Activated CD4-positive, alpha-beta T cell treated with anti-CD3 and anti-CD28 coated beads, Interleukin-2, Interleukin-6, amounts not matched to agents 100 ng/mL and 50 ng/mL, durations not matched to agents 16 hours and 8 hours (primary cell): ENCODE measurements around the gene RNPEP.
"Not testable (repeated sequence)": the region's sequence is repeated elsewhere in the genome, so short reads cannot be mapped to it uniquely, and the experiment has no call there.

Source experiments
- DNase-seq: peaks from one replicate; pipeline ENCODE4 v3.0.0-alpha.2; 2020

Gene RNPEP

DNA sequence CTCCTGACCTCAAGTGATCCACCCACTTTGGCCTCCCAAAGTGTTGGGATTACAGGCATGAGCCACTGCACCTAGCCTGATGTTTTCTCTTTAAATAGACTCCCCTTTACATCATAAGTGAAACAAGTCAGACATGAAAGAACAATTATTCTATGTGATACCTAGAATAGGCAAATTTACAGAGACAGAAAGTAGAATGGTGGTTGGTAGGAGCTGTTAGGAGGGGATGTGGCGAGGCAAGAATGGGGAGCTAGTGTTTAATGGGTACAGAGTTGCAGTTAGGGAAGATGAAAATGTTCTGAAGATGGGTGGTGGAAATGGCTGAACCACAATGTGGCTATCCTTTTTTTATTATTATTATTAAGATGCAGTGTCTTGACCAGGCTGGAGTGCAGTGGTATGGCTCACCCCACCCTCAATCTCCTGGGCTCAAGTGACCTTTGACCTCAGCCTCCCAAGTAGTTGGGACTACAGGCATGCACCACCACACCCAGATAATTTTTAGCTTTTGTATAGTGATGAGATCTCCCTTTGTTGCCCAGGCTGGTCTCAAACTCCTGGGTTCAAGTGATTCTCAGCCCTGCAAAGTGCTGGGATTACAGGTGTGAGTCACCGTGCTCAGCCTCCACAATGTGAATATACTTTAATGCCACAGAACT, 56.4 kb downstream of the RNPEP start:
- no peak for DNase-seq

GRCh38 chr1:202045705-202046104, 63.3 kb downstream of the RNPEP start:
- no peak for DNase-seq

DNA sequence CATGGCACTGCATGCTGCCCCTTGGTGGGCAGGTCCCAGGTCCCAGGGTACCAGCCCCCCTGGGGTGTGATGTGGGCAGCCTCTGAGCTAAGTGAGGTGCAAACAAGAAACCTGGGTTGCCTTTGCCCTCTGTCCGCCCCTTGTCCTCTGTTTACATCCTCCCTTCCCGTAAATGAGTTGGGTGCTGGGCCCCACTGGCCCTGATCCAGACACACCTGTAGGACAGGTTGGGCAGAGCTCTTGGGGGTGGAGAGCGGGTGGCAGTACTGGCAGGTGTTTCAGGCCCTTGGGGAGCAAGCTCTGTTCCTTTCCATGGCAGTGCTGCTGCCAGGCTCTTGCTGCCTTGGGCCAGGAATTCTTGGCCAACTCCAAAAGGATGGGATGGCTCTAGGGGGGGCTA, 63.8 kb downstream of the RNPEP start:
- DNase-seq, result no peak

DNA sequence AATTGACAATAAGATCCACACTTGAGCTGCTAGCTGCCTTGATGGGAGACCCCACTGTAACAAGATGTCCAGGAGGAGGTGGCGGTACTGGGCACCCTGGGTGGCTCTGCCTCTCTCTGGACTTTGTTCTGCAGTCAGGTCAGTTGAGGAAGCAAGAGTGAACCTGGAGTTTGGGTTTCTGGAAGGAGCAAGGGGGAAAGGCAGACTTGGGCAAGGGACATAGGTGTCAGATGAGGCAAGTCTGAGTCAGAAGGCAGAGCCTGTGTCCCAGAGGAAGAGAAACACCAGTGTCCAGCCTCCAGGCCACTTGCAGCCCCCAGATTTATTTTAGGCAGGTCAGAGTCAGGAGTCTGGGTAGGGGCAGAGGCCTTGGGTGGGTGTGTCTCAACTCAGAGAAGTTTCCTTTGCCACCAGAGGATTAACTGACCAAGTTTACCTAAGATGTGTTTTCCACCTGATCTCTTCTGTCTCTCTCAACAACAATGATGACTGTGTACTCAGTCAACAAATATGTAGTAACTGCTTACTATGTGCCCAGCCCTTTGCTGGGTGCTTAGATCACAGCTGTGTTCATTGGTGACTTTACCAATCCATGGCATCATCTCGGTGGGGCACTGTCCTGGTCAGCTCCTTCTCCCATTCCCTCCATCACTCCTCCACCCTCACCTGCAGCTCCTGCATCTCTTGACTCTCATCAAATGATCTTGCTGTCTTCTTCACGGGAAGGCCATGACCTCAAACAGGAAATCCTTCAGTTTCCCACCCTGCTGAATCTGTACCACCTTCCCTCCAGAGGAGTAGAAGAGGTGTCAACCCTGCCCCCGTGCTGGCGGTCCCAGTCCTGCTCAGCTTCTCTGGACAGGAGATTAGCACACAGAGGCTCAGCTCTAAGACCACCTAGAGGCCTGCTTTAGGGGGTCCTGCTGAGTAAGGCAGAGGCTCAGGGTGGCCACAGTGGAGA, 64.6 kb downstream of the RNPEP start:
- no peak for DNase-seq

GRCh38 chr1:202047977-202048376, 65.5 kb downstream of the RNPEP start:
- no peak for DNase-seq

DNA sequence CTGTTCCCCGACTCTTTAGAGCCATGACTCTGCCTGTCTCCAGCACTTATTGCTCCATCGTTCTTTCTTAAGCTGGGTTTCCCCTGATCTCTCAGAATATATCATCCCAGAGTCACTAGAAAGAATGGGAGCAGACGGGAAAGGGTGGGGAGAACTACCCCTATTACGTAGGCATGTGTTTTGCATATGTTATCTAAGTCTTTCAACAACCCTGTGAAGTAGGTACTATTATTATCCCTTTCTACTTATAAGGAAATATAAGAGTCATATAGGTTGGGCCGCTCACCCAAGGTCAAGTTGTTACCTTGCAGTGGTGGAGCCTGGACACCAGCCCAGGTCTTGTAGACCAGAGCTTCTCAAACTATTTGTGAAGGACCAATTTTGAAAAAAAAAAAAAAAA, 66.7 kb downstream of the RNPEP start:
- no peak for DNase-seq

DNA sequence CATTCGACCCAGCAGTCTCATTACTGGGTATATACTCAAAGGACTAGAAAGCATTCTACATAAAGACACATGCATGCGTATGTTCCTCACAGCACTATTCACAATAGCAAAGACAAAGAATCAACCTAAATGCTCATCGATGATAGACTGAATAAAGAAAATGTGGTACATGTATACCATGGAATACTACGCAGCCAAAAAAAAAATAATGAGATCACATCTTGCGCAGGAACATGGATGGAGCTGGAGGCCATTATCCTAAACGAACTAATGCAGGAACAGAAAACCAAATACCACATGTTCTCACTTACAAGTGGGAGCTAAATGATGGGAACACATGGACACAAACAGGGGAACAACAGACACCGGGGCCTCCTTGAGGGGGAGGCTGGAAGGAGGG, 71.6 kb downstream of the RNPEP start:
- DNase-seq, result no peak

DNA sequence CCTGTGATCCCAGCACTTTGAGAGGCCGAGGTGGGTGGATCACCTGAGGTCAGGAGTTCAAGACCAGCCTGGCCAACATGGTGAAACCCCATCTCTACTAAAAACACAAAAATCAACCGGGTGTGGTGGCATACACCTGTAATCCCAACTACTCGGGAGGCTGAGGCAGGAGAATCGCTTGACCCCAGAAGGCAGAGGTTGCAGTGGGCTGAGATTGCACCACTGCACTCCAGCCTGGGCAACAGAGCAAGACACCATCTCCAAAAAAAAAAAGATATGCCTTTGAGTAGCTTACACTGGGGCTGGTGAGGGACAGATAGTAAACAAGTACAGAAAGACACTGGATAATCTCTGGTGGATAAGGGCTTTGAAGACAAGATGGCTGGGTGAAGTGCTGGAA, 72.2 kb downstream of the RNPEP start:
- not testable (repeated sequence) for DNase-seq
